ENCODE results near the gene ADAMTS6. TPM values are rescaled to one million over a fixed set of nuclear protein-coding genes. Genes with fewer than 3 reads are reported as not detected.

Gene ADAMTS6
- total RNA-seq, 4 donors from 2014 or later = 0.34 to 2.8 (median 2.0) TPM

GRCh38 chr5:65479527-65479926 lies 2.2 kb downstream of the ADAMTS6 start:
- no peaks in the 10 kb centered on the region for H3K9me3 ChIP-seq
- no peak overlapping the region for H3K27ac ChIP-seq
- 56% methylated on average over 1 of the region's 1 CpG for WGBS
- H3K4me3 ChIP-seq = no peak overlapping the region
- DNase-seq (ENCODE audit: low spot score in 2 of 2) = no peak
- no peak for TF ChIP-seq CTCF (IDR thresholded peaks at IDR 0.05)
- no peak for TF ChIP-seq POLR2A (IDR thresholded peaks at IDR 0.05)
- no peak for TF ChIP-seq EP300 (IDR thresholded peaks at IDR 0.05)
- no peak for TF ChIP-seq POLR2AphosphoS5 (IDR thresholded peaks at IDR 0.05)
- H3K4me1 ChIP-seq = peaks cover 29% of the 10 kb centered on the region
- H3K27me3 ChIP-seq = no peaks in the 10 kb centered on the region
- no peaks in the 10 kb centered on the region for H3K36me3 ChIP-seq

GRCh38 chr5:65478336-65478735 lies 3.4 kb downstream of the ADAMTS6 start:
- TF ChIP-seq POLR2A (IDR thresholded peaks at IDR 0.05) (no peak), CTCF (IDR thresholded peaks at IDR 0.05) (no peak), EP300 (IDR thresholded peaks at IDR 0.05) (no peak), POLR2AphosphoS5 (IDR thresholded peaks at IDR 0.05) (no peak)
- DNase-seq (ENCODE audit: low spot score in 2 of 2) = no peak
- H3K9me3 ChIP-seq = no peaks in the 10 kb centered on the region
- H3K4me1 ChIP-seq = peaks cover 25% of the 10 kb centered on the region
- H3K36me3 ChIP-seq = no peaks in the 10 kb centered on the region
- 87% methylated on average over 1 of the region's 1 CpG for WGBS
- H3K27ac ChIP-seq = no peak overlapping the region
- no peaks in the 10 kb centered on the region for H3K27me3 ChIP-seq
- no peak overlapping the region for H3K4me3 ChIP-seq

- Histone ChIP-seq H3K9me3 (no peaks in the 10 kb centered on the region), H3K27ac (no peak overlapping the region), H3K27me3 (no peaks in the 10 kb centered on the region), H3K4me3 (no peak overlapping the region), H3K36me3 (no peaks in the 10 kb centered on the region), H3K4me1 (peaks cover 13% of the 10 kb centered on the region)
- WGBS = 88% methylated on average over 1 of the region's 1 CpG
- no peak for DNase-seq (ENCODE audit: low spot score in 2 of 2)
- TF ChIP-seq POLR2A (IDR thresholded peaks at IDR 0.05) = no peak
- no peak for TF ChIP-seq CTCF (IDR thresholded peaks at IDR 0.05)
- TF ChIP-seq EP300 (IDR thresholded peaks at IDR 0.05) = no peak
- no peak for TF ChIP-seq POLR2AphosphoS5 (IDR thresholded peaks at IDR 0.05)
Measured at GRCh38 chr5:65475895-65476294, 5.8 kb downstream of the ADAMTS6 start.

- TF ChIP-seq EP300 (IDR thresholded peaks at IDR 0.05) (no peak), POLR2A (IDR thresholded peaks at IDR 0.05) (no peak), CTCF (IDR thresholded peaks at IDR 0.05) (no peak), POLR2AphosphoS5 (IDR thresholded peaks at IDR 0.05) (no peak)
- no peaks in the 10 kb centered on the region for H3K9me3 ChIP-seq
- no peak overlapping the region for H3K27ac ChIP-seq
- WGBS = 90% methylated on average over 4 of the region's 4 CpGs
- H3K4me3 ChIP-seq = no peak overlapping the region
- no peaks in the 10 kb centered on the region for H3K36me3 ChIP-seq
- no peaks in the 10 kb centered on the region for H3K27me3 ChIP-seq
- peaks cover 8% of the 10 kb centered on the region for H3K4me1 ChIP-seq
- no peak for DNase-seq (ENCODE audit: low spot score in 2 of 2)
Measured at GRCh38 chr5:65475336-65475735, 6.4 kb downstream of the ADAMTS6 start.

- no peak for TF ChIP-seq POLR2A (IDR thresholded peaks at IDR 0.05)
- no peak for TF ChIP-seq CTCF (IDR thresholded peaks at IDR 0.05)
- TF ChIP-seq EP300 (IDR thresholded peaks at IDR 0.05) = no peak
- TF ChIP-seq POLR2AphosphoS5 (IDR thresholded peaks at IDR 0.05) = no peak
- H3K4me1 ChIP-seq = no peaks in the 10 kb centered on the region
- no peak overlapping the region for H3K4me3 ChIP-seq
- H3K27me3 ChIP-seq = no peaks in the 10 kb centered on the region
- H3K27ac ChIP-seq = no peak overlapping the region
- 75% methylated on average over 3 of the region's 3 CpGs for WGBS
- H3K9me3 ChIP-seq = no peaks in the 10 kb centered on the region
- no peaks in the 10 kb centered on the region for H3K36me3 ChIP-seq
- DNase-seq (ENCODE audit: low spot score in 2 of 2) = no peak
Measured at GRCh38 chr5:65474130-65474711, 7.5 kb downstream of the ADAMTS6 start.

All from suprapubic skin (tissue), 4 donors.